OCI-LY7 (cell line): ENCODE measurements around the gene RAB10.

Experiments
- CTCF ChIP-seq: fragments of 200-600 bp; sonication (generic); conservative IDR thresholded peaks from 2 replicates; pipeline ENCODE4 v1.5.1; 2014; ENCODE audit warnings: mild to moderate bottlenecking, antibody characterized with exemption, low read length, moderate library complexity, mixed read lengths
- EZH2phosphoT487 ChIP-seq: fragments of 200-600 bp; sonication (generic); IDR thresholded peaks from 2 replicates; pipeline ENCODE4 v1.6.1; 2018; ENCODE audit warnings: low read depth, borderline replicate concordance, mild to moderate bottlenecking, mixed run types, antibody characterized with exemption, low read length, moderate library complexity, mixed read lengths

GRCh38 chr2:26086779-26087178 lies 52.9 kb downstream of the RAB10 start:
- no peak for TF ChIP-seq CTCF
- TF ChIP-seq EZH2phosphoT487, result no peak
